Astrocyte of the cerebellum (primary cell): Measurements from ENCODE around the gene GIPR.

Source experiments
- DNase-seq: peaks from one replicate; pipeline ENCODE4 v3.0.0-alpha.2; 2011; ENCODE audit warnings: low read depth
- H3K4me3 ChIP-seq: 2 replicates; pipeline ENCODE4 v1.5.1; 2011; ENCODE audit warnings: mild to moderate bottlenecking, low read depth, low read length, moderate library complexity
- in situ Hi-C: cut with HindIII; loops from 2 replicates; pipeline ENCODE4 v1.10.0; 2017; ENCODE audit warnings: low sequenced_read_pairs
- TF ChIP-seq, protein P1 (sequence below): IDR thresholded peaks from 2 replicates; pipeline ENCODE4 v1.5.1; 2012; ENCODE audit warnings: low read length, low read depth, moderate library complexity, mild to moderate bottlenecking; ENCODE audit errors: missing control alignments

Gene GIPR

DNA sequence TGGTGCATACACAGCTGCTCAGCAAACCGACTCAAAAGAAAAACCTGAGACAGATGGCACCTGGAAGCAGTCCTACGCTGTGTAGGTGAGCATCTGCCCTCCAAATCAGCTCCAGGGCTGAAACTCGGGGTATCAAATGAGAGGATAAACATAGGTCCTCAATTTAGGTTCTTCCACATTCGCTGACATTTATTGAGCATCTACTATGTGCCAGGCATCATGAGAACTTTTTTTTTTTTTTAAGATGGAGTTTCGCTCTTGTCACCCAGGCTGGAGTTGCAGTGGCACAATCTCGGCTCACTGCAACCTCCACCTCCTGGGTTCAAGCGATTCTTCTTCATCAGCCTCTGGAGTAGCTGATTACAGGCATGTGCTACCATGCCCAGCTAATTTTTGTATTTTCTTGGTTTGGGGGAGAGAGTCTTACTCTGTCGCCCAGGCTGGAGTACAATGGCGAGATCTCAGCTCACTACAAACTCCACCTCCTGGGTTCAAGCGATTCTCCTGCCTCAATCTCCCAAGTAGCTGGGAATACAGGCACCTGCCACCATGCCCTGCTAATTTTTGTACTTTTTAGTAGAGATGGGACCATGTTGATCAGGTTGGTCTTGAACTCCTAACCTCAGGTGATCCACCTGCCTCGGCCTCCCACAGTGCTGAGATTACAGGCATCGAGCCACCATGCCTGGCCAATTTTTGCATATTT lies 37.8 kb downstream of the GIPR start:
- TF ChIP-seq, protein P1, sequence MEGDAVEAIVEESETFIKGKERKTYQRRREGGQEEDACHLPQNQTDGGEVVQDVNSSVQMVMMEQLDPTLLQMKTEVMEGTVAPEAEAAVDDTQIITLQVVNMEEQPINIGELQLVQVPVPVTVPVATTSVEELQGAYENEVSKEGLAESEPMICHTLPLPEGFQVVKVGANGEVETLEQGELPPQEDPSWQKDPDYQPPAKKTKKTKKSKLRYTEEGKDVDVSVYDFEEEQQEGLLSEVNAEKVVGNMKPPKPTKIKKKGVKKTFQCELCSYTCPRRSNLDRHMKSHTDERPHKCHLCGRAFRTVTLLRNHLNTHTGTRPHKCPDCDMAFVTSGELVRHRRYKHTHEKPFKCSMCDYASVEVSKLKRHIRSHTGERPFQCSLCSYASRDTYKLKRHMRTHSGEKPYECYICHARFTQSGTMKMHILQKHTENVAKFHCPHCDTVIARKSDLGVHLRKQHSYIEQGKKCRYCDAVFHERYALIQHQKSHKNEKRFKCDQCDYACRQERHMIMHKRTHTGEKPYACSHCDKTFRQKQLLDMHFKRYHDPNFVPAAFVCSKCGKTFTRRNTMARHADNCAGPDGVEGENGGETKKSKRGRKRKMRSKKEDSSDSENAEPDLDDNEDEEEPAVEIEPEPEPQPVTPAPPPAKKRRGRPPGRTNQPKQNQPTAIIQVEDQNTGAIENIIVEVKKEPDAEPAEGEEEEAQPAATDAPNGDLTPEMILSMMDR, result no peak
- DNase-seq, result no peak
- in situ Hi-C loops, result no loop called here
- H3K4me3 ChIP-seq, result no peak overlapping the region

DNA sequence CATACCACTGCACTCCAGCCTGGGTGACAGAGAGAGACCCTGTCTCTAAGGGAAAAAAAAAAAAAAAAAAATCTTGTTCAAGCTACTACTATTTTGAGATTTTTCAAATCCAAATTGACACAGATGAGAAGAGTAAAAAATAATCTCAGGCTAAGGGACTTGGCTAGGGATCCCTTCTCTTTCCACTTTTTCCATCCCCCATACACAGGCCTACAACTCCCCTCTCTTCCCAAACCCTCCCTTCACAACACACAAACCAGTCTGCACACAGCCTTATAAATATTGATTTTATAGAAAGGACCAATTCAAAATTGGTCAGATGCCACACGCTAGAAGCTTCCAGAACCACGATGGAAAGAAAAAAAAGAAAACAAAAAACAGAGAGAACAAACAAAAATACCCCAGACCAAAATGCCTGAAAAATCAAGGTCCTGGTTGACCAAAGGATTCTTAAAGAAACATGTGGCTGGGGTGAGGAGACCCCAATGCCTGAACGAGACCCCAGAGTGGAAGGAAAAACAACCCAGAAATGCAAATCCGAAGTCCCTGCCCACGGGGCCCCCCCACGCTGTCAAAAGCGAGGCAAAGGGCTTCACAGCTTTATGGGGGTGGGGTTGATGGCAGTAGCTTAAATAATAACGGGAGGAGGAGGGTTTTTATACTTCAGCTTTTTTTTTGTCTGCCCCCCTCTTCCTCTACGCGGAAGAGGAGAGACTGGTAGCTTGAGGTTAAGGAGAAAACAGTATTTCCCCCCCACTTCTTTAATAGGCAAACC lies 42.5 kb downstream of the GIPR start:
- in situ Hi-C loops, result no loop called here
- TF ChIP-seq, protein P1, result no peak
- H3K4me3 ChIP-seq, result no peak overlapping the region
- no peak for DNase-seq

DNA sequence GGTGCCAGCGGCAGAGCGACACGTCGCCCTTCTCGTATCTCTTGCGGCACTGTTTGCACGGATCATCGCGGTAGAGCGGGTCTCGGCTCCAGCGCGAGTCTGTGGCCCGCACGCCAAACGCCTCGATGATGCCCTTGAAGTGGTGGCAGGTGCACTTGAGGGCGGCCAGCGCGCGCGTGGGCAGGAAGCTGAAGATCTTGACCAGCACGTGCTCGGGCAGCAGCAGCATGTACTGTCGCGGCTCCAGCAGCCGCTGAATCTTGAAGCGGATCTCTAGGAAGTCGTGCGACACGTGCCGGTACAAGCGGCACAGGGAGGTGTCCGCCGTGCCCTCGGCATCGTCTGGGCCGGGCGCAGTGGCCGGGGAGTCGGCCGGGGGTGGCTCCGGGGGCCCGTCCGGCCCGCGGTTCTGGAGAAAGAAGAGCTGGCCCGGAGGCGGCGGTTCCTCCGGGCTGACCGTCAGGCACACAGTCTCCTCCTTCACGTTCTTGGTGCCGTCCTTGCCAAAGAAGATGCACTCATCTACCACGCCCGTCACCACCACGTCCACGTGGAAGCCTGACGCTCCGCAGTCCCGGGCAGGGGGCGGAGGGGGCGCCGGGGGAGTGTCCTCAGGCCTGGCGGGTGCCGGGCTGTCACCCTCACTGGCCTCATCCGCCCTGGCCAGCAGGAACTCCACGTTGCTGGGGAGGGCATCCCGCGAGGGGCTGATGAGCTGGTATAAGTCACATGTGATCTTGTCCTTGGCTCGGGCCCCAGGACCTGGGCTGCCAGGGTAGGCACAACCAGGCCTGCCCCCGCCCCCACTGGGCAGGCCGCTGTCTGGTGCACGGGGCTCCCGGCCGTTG lies 44.1 kb downstream of the GIPR start:
- no peak overlapping the region for H3K4me3 ChIP-seq
- in situ Hi-C loops, result no loop called here
- TF ChIP-seq, protein P1, result no peak

DNA sequence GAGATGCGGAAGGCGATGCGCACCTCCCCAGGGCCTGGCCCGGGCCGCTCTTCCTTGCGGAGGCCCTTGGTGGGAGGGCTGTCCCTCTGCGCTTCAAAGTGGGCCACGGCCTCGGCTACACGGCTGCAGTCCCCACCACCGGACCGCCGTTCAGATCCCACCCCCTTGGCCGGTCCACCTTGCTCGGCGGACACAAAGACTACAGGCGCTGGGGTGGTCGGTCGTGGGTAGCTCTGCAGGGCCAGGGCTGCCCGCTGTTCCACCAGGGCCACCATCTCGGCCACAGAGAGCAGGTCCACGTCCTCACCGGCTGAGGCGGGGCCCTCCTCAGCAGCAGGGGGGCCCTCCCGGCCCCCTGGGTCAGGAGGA lies 44.7 kb downstream of the GIPR start:
- in situ Hi-C loops, result no loop called here
- no peak overlapping the region for H3K4me3 ChIP-seq
- TF ChIP-seq, protein P1, result no peak

More for the DNA sequence above, 44.1 kb downstream of the GIPR start:
- DNase-seq, result no peak

DNA sequence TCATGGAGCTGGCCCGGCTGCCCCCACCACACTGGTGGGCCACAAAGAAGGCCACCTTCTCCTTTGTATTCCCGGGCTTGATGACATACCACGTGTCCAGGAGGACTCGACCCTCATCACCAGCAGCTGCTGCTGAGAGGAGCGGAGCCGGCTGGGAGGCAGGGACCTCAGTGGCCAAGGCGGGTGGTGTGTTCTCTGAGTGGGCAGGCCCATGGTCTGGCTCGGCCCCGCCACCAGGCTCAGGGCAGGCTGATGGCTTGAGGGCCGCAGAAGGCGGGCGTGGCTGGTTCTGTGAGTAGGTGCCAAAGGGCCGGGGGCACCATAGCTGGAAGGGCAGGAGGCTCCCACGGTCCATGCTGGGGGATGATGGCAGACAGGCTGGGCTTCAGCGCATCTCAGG lies 45.1 kb downstream of the GIPR start:
- DNase-seq, result no peak
- TF ChIP-seq, protein P1, result no peak
- H3K4me3 ChIP-seq, result no peak overlapping the region
- in situ Hi-C loops, result no loop called here

More for the DNA sequence above, 44.7 kb downstream of the GIPR start:
- no peak for DNase-seq

DNA sequence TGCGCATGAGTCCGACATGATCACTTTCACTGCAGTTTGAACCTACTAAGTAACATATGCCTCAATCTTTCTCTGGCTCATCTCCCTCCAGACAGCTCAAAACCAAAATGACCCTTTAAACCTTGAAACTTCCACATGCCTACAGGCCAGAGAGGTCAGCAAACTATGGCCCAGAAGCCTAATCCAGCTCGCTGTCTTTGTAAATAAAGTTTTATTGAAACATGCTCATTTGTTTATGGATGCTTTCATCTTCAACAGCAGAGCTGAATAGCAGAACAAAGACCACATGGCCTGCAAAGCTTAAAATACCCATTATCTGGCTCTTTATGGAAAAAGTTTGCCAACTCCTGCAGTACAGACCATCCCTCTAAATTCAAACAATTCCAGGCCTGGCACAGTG lies 47.1 kb downstream of the GIPR start:
- H3K4me3 ChIP-seq, result no peak overlapping the region
- TF ChIP-seq, protein P1, result no peak
- in situ Hi-C loops, result no loop called here
- no peak for DNase-seq
